Erythroblast (primary cell): ENCODE data around the gene PYY.
"Not testable (repeated sequence)": the region's sequence is repeated elsewhere in the genome, so short reads cannot be mapped to it uniquely, and the experiment has no call there.

Experiments used
- DNase-seq, 2 experiments: peaks; one replicate each; lab custom pipeline; 2025; lab: John Stamatoyannopoulos, UW
- GATA1 ChIP-seq: IDR thresholded peaks from 2 replicates; pipeline ENCODE4 v1.6.1; 2011; ENCODE audit warnings: low read depth, mild to moderate bottlenecking, control low read depth, low read length, moderate library complexity
- POLR2A ChIP-seq: IDR thresholded peaks from 2 replicates; pipeline ENCODE4 v1.6.1; 2011; ENCODE audit warnings: mild to moderate bottlenecking, low read length

PYY gene

GRCh38 chr17:43986225-43986981 lies 32.7 kb upstream of the PYY start:
- no peak for DNase-seq
- TF ChIP-seq GATA1 (no peak), POLR2A (no peak)

GRCh38 chr17:43984521-43984920 lies 30.8 kb upstream of the PYY start:
- TF ChIP-seq GATA1 = no peak
- TF ChIP-seq POLR2A = no peak
- DNase-seq = no peak

- DNase-seq = peak; percentile 53 to 60
- TF ChIP-seq GATA1 (no peak), POLR2A (no peak)
These were observed 30.0 kb upstream of the PYY start for GRCh38 chr17:43983515-43984411.

GRCh38 chr17:43983196-43983514 lies 29.4 kb upstream of the PYY start:
- no peak for TF ChIP-seq GATA1
- no peak for TF ChIP-seq POLR2A
- DNase-seq = no peak

- no peak for DNase-seq
- no peak for TF ChIP-seq POLR2A
- no peak for TF ChIP-seq GATA1
These were observed 28.4 kb upstream of the PYY start for GRCh38 chr17:43982171-43982570.

GRCh38 chr17:43979671-43980070 lies 25.9 kb upstream of the PYY start:
- no peak for DNase-seq
- TF ChIP-seq GATA1 (no peak), POLR2A (no peak)

- TF ChIP-seq GATA1 (no peak), POLR2A (no peak)
- no peak for DNase-seq
These were observed 25.3 kb upstream of the PYY start for GRCh38 chr17:43979011-43979410.

- TF ChIP-seq GATA1 (no peak), POLR2A (no peak)
These were observed 24.3 kb upstream of the PYY start for GRCh38 chr17:43978078-43978477.

GRCh38 chr17:43976963-43977837 lies 23.5 kb upstream of the PYY start:
- DNase-seq = no peak
- TF ChIP-seq GATA1 (no peak), POLR2A (no peak)

More at GRCh38 chr17:43978078-43978477, 24.3 kb upstream of the PYY start:
- DNase-seq = no peak

- TF ChIP-seq GATA1 = no peak
- no peak for TF ChIP-seq POLR2A
- no peak for DNase-seq
These were observed 22.2 kb upstream of the PYY start for GRCh38 chr17:43975898-43976297.

- DNase-seq = no peak
- TF ChIP-seq GATA1 (no peak), POLR2A (no peak)
These were observed 20.9 kb upstream of the PYY start for GRCh38 chr17:43974382-43975266.

GRCh38 chr17:43972444-43973212 lies 18.9 kb upstream of the PYY start:
- not testable (repeated sequence) for DNase-seq

GRCh38 chr17:43971436-43971835 lies 17.7 kb upstream of the PYY start:
- not testable (repeated sequence) for DNase-seq
